Stimulated activated CD4-positive, alpha-beta T cell treated with anti-CD3 and anti-CD28 coated beads, Interleukin-15, amount 100 ng/mL, for 1 hour (primary cell): ENCODE results near the gene CADM1.

Source experiments
- DNase-seq, 2 donors: peaks; one replicate each; pipeline ENCODE4 v3.0.0-alpha.2; 2020; ENCODE audit warnings: low read depth in 1 of 2, low spot score in 1 of 2

The CADM1 gene

DNA sequence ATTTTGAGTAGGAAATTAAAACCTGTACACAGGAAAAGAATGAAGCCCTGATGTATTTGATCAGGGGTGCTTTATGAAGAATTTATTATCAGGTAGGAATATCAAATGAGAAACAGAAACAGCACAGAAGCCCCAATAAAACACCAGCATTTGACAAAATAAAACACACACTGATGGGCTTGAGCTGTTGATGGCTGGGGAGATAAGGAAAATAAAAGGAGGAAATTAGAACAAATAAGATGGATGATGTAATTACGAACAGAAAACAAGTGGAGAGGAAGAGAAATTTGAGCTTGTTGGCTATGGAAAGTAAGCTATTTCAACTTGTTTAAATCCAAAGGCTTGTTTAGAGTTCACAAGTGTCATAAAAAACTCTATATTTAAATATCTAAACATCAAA, 213.7 kb downstream of the CADM1 start:
- no peak for DNase-seq

DNA sequence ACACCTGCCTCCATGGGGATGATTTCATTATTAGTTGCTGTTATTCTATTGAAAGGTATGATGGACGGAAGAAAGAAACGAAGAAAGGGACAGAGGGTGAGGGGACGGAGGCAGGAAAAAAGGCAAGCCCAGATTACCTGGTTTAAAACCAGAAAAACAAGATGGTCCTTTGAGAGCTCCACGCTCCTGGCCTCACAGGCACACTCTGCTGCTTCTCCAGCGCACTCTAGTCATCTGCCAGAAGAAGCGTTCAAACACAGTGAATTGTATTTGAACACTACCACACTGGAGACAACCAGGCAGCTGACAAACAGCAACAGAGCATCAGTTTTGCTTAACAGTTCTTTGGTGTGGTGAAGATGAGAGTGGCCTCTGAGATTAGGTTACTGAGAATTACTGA, 216.9 kb downstream of the CADM1 start:
- no peak for DNase-seq

- no peak for DNase-seq
Observed at GRCh38 chr11:115286614-115287013, 217.6 kb downstream of the CADM1 start.

GRCh38 chr11:115284773-115285172, 219.4 kb downstream of the CADM1 start:
- no peak for DNase-seq

DNA sequence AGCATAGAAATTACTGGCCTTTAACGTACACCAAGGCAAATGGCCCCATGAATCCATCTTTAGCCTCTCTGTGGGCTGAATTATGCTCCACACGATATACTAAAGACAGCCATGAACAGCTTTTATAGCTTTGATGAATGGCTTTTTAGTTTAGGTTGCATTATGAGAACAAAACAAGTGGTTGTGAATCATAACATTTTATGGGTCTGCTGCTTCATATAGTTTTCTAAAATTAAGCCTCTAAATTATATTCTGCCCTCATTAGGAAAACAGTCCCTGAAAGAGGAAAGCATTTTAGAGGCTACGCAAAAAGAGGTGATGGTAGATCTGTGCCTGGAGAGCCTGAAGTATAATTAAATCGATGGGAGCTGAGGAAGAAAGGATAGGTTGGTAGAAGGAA, 221.3 kb downstream of the CADM1 start:
- DNase-seq: no peak

GRCh38 chr11:115280775-115281174, 223.4 kb downstream of the CADM1 start:
- no peak for DNase-seq

- DNase-seq: no peak
Observed at GRCh38 chr11:115279813-115280761, 224.1 kb downstream of the CADM1 start.

DNA sequence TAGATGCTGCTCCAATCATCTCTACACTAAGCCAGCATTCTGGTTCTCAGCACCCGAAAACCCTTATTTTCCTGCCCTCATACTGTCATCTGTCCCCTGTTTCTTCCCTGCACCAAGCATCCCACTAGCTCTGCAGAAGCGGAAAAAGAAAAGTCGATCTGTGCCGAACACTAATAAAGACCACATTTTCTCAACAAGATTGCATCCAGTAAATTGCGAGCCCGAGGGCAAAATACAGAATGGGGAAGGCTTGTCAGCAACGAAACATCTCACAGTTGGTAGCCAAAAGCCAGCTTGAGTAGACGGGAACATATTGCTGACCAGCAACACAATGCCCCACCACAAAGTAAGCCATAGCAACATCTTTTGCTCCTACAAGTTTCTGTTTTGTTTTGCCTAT, 227.4 kb downstream of the CADM1 start:
- no peak for DNase-seq

DNA sequence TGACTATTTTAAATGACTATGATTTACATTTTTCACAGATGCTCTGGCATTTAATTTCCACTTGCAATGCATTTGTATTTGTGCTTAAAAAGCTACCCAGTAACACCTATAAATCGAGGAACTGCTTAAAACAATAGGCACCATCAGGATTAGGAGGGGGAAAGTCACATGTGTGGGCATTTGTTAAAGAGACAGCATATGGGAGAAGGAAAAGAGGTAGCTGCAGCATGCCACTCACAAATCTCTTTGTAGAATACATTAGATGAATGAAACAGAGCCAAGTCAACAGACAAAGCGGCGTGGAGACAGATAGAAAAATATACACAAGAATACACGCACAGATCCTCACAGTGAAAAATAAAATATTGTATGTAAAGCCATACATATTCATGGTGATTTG, 228.0 kb downstream of the CADM1 start:
- no peak for DNase-seq

- DNase-seq: no peak
Observed at GRCh38 chr11:115275045-115275444, 229.2 kb downstream of the CADM1 start.

DNA sequence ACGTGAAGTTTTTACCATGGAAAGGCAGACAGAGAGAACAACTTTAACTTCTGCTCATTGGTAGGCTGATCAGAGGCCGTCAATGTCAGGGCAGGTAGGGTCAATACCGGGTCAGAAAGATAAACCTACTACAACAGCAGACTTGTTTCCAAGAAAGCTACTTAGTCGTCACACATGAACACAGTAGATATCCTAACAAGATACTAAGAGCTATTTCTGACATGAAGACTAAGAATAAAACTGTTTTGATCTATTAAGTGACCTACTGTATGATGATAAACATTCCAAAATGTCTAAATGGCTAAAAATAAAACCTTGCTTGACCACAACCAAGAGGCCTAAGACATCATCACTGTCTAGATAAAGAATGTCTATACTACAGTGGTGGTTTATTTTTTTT, 231.3 kb downstream of the CADM1 start:
- DNase-seq: no peak

DNA sequence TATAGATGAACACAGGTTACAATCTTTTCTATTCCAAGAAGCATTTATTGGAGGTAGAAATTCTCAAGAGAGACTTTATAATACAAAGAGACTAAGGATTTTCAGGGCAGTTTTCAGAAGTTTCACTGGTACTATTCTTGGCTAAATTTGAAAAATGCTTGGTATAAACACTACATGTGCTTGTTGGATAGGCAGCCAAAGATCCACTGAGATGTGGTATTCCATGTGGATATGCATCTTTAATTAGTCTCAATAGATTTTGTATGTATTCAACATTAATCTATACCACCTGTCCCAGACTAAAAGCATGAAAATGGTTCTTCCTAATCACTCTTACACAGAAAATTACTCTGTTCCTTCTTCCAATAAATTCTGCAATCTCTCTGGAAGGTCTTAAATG, 232.6 kb downstream of the CADM1 start:
- DNase-seq: no peak

GRCh38 chr11:115269191-115269950, 234.8 kb downstream of the CADM1 start:
- no peak for DNase-seq

GRCh38 chr11:115267871-115268270, 236.3 kb downstream of the CADM1 start:
- no peak for DNase-seq

- no peak for DNase-seq
Observed at GRCh38 chr11:115267238-115267781, 236.9 kb downstream of the CADM1 start.

GRCh38 chr11:115266066-115266639, 238.1 kb downstream of the CADM1 start:
- DNase-seq: no peak

- DNase-seq: no peak
Observed at GRCh38 chr11:115263799-115264656, 240.2 kb downstream of the CADM1 start.

DNA sequence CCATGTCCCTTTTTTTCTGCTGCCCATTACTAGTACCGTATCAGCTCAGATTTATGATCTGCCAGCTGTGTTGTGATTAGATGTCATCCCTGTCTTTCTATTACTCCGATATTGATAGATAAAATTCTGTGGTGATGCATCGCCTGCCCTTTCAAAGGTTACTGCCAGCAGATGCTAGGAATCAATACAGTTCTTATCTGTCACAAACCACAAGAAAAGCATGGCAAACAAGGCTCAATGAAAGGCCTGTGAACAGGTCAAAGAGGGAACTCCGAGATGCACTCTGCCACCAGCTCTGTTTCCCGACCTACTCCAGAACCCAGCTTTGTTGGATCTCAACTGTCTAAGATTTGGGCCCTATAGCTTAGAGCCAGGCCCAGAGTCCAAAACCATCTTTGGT, 246.0 kb downstream of the CADM1 start:
- DNase-seq: no peak

DNA sequence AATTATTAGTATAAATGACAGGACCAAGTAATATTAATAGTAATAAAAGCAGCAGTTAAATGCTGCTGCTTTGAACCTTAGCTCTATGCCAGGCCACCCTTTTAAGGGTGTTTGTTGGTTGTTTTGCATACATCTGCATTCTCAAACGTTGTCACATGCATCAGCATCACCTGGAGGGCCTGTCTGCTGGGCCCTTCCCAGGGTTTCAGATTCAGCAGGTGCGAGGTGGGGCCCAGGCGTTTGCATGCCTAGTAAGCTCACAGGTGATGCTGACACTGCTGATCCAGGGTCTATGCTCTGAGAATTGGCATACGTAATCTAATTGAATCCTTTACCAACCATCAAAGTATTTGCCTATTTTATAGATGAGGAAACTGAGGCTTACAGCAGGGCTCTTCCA, 246.5 kb downstream of the CADM1 start:
- DNase-seq: no peak

DNA sequence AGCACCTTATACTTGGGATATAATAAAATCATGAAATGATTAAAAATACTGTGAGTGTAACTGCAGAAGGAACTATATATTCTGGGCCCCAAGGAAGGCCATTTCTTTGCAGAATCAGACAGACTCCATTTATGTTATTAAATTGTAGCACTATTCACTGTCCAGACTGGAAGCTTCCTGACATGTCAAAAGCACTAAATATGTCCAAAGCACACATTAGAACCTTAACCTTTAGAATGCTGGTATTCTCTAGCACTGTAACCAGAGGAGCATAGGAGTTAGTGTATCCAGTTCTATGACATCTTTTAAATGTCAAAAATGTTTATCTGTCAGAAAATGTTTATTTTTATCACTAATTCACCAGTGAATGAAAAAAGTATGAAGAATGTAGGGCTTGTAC, 246.9 kb downstream of the CADM1 start:
- DNase-seq: no peak
